ENCODE data around the gene PBX3.
"Not testable (repeated sequence)": the region's sequence is repeated elsewhere in the genome, so short reads cannot be mapped to it uniquely, and the experiment has no call there.

DNA sequence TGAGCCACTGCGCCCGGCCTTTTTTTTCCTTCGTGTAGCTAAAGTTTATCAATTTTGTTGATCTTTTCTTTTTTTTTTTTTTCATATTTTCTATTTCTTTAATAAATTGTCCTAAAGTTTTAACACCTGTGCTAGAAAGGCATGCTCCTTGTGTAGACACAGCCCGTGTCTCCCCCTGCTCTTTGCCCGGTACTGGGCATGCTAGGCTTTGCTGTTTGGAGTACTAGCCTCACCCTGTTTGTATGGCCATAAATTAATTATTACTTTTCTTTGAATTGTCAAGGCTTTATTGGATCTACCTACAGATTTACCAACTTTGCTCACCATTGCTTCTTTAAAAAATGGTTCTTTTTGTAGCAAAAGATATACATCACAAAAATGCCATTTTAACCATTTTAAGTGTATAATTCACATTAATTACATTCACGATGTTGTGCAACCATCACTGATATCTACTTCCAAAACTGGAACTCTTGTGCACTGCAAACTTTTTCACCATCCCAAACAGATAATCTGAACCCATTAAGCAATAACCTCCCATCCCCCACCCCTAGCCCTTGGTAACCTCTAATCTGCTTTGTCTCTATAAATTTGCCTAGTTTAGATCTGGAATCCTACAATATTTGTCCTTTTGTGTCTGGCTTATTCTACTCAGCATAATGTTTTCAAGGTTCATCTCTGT is 31.5 kb downstream of the PBX3 start:
- TF ChIP-seq, protein P1, sequence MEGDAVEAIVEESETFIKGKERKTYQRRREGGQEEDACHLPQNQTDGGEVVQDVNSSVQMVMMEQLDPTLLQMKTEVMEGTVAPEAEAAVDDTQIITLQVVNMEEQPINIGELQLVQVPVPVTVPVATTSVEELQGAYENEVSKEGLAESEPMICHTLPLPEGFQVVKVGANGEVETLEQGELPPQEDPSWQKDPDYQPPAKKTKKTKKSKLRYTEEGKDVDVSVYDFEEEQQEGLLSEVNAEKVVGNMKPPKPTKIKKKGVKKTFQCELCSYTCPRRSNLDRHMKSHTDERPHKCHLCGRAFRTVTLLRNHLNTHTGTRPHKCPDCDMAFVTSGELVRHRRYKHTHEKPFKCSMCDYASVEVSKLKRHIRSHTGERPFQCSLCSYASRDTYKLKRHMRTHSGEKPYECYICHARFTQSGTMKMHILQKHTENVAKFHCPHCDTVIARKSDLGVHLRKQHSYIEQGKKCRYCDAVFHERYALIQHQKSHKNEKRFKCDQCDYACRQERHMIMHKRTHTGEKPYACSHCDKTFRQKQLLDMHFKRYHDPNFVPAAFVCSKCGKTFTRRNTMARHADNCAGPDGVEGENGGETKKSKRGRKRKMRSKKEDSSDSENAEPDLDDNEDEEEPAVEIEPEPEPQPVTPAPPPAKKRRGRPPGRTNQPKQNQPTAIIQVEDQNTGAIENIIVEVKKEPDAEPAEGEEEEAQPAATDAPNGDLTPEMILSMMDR (IDR thresholded peaks at IDR 0.05) = not testable (repeated sequence)
- TF ChIP-seq EZH2 (IDR thresholded peaks at IDR 0.05; ENCODE audit: borderline replicate concordance, insufficient read depth, low read depth, low read length, poor library complexity, severe bottlenecking) = not testable (repeated sequence)

Data from B cell (primary cell).